NCI-H2029 (cell line): ENCODE data around the gene TNRC6C.
A peak's percentile ranks its signal among the peaks of the same experiment; 100 is the strongest.

Experiments used
- DNase-seq: peaks from one replicate; lab custom pipeline; 2025; lab: John Stamatoyannopoulos, UW

Gene TNRC6C

GRCh38 chr17:78140169-78141051 is 181.9 kb downstream of the TNRC6C start:
- DNase-seq: peak; percentile 88

- DNase-seq: no peak
Observed at GRCh38 chr17:78141437-78142118, 183.1 kb downstream of the TNRC6C start.

GRCh38 chr17:78142119-78142861 is 183.8 kb downstream of the TNRC6C start:
- DNase-seq: peak; percentile 71

GRCh38 chr17:78143214-78144146 is 185.0 kb downstream of the TNRC6C start:
- no peak for DNase-seq

GRCh38 chr17:78144147-78144719 is 185.7 kb downstream of the TNRC6C start:
- no peak for DNase-seq

DNA sequence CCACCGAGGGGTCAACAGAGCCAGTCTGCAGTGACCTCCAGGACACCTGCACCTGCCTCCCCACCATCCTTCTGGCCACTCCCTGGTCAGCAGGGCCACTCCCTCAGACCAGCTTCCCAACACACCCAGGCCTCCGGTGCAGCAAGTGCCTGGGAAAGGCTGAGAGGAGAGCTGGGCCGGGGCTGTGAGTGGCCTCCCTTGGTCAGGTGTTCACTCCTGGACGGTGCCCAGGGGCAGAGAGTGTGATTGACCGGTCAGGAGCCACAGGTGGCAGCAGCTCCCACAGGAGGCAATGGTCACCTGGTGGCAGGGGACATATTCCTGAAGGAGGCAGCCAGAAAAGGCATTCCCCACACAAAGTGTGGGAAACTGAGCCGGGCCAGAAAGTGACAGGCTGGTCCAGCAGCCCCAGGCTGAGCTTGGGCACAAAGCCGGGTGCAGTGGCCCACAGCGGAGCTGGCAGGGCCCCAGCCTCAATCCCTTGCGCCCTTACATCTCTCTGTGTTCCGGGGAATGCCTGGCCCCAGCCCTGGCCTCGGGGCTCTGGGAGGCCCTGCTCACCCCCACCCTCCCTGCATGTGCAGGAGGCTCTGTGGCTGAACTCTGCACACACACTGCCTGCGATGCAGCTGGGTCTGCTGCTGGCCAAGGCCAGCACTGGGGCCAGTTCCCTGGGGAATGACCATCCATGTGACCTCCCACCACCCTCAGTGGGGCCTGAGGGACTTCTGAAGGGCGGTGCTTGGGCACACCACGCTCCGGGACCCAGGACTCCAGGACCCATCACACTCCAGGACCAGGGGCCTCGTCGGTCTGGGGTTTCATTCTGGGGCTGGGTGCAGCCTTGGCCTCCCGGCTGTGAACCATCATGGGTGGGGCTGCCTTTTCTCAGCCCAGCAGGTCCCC is 186.5 kb downstream of the TNRC6C start:
- DNase-seq: no peak

GRCh38 chr17:78146471-78146869 is 188.0 kb downstream of the TNRC6C start:
- DNase-seq: no peak

- DNase-seq: no peak
Observed at GRCh38 chr17:78146881-78147280, 188.4 kb downstream of the TNRC6C start.

DNA sequence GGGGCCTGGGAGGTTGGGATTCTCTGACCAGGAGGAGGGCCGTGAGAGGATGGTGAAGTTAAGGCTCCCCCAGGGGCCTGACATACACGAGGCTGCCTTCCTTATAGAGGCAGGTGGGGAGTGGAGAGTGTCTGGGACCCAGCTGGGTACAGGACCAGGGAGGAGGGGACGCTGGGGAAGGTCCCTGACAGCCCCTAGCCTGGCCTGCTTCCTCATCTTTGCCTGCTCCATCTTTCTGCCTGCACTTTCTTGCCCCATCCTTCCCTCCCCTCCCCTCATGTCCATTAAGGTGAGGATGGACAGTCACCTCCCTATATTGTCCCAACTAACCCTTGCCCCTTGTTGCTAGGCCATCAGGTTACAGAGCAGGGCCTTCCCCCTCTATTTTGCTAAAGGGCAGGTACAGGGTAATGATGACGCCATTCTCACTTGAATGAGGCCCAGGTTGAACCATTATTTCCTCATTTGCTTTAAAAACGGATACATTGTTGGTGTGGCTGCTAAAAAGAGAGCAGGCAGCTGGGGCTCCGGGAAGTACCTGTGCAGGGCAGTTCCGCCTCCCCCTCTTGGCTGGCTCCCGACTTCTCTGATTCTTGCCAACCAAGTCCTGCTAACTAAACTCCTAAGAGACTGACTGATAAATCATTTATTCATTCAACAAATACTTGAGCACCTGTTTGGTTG is 189.0 kb downstream of the TNRC6C start:
- no peak for DNase-seq

- DNase-seq: no peak
Observed at GRCh38 chr17:78148286-78149016, 189.9 kb downstream of the TNRC6C start.

DNA sequence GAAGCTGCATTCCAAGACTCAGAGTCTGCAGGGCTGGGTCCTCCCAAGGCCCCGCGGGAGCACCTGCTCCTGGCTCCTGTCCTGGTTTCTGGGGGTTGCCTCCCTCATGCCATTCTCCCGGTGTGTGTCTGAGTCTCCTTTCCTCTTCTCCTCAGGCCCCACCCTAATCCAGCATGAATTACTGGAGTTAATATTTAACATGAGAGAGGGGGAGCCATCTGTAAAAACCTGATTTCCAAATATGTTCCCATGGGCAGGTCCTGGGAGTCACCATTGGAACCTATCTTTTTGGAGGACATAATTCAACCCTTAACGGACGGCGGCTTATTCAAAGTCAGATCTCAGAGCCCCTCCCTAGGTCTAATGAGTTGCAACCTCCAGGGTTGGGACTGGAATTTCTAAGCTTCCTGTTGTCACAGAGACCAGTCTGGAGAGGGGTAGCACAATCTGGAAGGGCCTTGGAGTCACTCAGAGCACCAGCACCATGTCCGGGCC is 193.1 kb downstream of the TNRC6C start:
- DNase-seq: no peak

- DNase-seq: no peak
Observed at GRCh38 chr17:78154903-78155811, 196.7 kb downstream of the TNRC6C start.
